ENCODE data around the gene MMD2.

DNA sequence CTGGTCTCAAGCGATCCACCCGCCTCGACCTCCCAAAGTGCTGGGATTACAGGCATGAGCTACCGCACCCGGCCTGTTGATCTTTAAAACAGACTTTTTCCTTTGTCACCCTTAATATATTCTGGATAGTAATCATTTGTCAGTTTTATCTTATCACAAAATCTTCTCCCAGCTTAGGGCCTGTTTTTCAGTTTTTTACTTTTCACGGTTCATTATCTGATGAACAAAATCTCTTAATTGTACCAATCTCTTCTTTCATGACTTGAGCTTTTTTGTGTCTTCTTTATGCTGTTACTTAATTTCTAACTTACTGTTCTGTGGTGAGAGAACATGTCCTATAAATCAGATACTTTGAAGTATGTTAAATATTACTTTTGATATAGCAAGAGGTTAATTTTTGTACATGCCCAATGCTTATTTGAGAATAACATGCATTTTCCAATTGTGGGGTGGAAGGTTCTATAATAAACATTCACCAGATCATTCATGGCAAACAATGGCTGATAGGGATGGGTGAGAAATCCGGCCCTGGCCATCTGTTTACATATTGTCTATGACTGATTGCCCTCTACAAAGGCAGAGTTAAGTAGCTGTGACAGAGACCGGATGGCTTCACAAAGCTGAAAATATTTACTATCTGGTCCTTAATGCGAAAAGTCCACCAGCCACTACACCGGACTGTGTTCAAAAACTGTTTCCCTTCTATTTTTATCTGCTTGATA is 102.5 kb downstream of the MMD2 start:
- TF ChIP-seq EP300 (IDR thresholded peaks at IDR 0.05; ENCODE audit: borderline replicate concordance): no peak
- no peak for TF ChIP-seq EGR1 (IDR thresholded peaks at IDR 0.05)
- TF ChIP-seq YY1 (IDR thresholded peaks at IDR 0.05; ENCODE audit: low read depth): no peak
- no peak for TF ChIP-seq TAF1 (IDR thresholded peaks at IDR 0.05; ENCODE audit: low read depth)
- TF ChIP-seq, protein P1, sequence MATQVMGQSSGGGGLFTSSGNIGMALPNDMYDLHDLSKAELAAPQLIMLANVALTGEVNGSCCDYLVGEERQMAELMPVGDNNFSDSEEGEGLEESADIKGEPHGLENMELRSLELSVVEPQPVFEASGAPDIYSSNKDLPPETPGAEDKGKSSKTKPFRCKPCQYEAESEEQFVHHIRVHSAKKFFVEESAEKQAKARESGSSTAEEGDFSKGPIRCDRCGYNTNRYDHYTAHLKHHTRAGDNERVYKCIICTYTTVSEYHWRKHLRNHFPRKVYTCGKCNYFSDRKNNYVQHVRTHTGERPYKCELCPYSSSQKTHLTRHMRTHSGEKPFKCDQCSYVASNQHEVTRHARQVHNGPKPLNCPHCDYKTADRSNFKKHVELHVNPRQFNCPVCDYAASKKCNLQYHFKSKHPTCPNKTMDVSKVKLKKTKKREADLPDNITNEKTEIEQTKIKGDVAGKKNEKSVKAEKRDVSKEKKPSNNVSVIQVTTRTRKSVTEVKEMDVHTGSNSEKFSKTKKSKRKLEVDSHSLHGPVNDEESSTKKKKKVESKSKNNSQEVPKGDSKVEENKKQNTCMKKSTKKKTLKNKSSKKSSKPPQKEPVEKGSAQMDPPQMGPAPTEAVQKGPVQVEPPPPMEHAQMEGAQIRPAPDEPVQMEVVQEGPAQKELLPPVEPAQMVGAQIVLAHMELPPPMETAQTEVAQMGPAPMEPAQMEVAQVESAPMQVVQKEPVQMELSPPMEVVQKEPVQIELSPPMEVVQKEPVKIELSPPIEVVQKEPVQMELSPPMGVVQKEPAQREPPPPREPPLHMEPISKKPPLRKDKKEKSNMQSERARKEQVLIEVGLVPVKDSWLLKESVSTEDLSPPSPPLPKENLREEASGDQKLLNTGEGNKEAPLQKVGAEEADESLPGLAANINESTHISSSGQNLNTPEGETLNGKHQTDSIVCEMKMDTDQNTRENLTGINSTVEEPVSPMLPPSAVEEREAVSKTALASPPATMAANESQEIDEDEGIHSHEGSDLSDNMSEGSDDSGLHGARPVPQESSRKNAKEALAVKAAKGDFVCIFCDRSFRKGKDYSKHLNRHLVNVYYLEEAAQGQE (IDR thresholded peaks at IDR 0.05; ENCODE audit: low read depth): no peak
- TF ChIP-seq RAD21 (IDR thresholded peaks at IDR 0.05; ENCODE audit: low read depth): no peak
- TF ChIP-seq TCF12 (IDR thresholded peaks at IDR 0.05; ENCODE audit: low read depth): no peak
